SK-N-SH (cell line): ENCODE results near the gene CCNG2.

Experiments used
- FOXM1 ChIP-seq: IDR thresholded peaks from 2 replicates; pipeline ENCODE4 v1.4.0; 2012; ENCODE audit warnings: low read depth, mild to moderate bottlenecking
- GABPA ChIP-seq: IDR thresholded peaks from 2 replicates; pipeline ENCODE4 v1.4.0; 2012; ENCODE audit warnings: low read depth, mild to moderate bottlenecking
- JUND ChIP-seq: IDR thresholded peaks from 2 replicates; pipeline ENCODE4 v1.4.0; 2012
- POLR2AphosphoS5 ChIP-seq: IDR thresholded peaks from 2 replicates; pipeline ENCODE4 v1.6.1; 2012; ENCODE audit warnings: low read depth, low read length
- RAD21 ChIP-seq: IDR thresholded peaks from 2 replicates; pipeline ENCODE4 v1.6.1; 2012; ENCODE audit warnings: mild to moderate bottlenecking, low read length
- TF ChIP-seq, protein P1 (sequence below): fragments of 200-600 bp; sonication (generic); IDR thresholded peaks from 2 replicates; pipeline ENCODE4 v1.6.1; 2017; ENCODE audit warnings: antibody characterized with exemption, mild to moderate bottlenecking, moderate library complexity
- TF ChIP-seq, protein P2 (sequence below): fragments of 150-350 bp; IDR thresholded peaks from 2 replicates; pipeline ENCODE4 v1.6.1; 2016; ENCODE audit warnings: mild to moderate bottlenecking, low read depth, low read length
- TF ChIP-seq, protein P3 (sequence below): IDR thresholded peaks from 2 replicates; pipeline ENCODE4 v1.6.1; 2012; ENCODE audit warnings: mild to moderate bottlenecking, low read depth, low read length, moderate library complexity

DNA sequence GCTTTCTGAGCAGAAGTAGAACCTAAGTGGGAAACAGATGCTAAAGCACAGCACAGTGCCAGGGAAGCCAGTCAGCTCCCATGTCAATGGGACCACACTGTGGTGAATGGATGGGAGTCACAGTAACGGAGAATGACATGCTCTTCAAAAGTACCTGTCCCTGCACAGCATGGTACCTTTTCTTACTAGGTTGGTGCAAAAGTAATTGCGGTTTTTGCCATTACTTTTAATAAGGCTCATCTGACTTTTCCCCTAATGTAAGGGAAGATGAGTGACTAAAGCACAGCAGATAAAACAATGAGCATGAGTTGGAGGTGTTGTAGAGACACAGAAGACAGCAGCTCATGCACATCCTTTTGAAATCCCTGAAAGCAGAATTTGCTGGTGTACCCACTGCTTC lies 62.3 kb downstream of the CCNG2 start:
- TF ChIP-seq, protein P1, sequence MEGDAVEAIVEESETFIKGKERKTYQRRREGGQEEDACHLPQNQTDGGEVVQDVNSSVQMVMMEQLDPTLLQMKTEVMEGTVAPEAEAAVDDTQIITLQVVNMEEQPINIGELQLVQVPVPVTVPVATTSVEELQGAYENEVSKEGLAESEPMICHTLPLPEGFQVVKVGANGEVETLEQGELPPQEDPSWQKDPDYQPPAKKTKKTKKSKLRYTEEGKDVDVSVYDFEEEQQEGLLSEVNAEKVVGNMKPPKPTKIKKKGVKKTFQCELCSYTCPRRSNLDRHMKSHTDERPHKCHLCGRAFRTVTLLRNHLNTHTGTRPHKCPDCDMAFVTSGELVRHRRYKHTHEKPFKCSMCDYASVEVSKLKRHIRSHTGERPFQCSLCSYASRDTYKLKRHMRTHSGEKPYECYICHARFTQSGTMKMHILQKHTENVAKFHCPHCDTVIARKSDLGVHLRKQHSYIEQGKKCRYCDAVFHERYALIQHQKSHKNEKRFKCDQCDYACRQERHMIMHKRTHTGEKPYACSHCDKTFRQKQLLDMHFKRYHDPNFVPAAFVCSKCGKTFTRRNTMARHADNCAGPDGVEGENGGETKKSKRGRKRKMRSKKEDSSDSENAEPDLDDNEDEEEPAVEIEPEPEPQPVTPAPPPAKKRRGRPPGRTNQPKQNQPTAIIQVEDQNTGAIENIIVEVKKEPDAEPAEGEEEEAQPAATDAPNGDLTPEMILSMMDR, result no peak
- TF ChIP-seq POLR2AphosphoS5, result no peak
- TF ChIP-seq, protein P2, sequence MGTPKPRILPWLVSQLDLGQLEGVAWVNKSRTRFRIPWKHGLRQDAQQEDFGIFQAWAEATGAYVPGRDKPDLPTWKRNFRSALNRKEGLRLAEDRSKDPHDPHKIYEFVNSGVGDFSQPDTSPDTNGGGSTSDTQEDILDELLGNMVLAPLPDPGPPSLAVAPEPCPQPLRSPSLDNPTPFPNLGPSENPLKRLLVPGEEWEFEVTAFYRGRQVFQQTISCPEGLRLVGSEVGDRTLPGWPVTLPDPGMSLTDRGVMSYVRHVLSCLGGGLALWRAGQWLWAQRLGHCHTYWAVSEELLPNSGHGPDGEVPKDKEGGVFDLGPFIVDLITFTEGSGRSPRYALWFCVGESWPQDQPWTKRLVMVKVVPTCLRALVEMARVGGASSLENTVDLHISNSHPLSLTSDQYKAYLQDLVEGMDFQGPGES, result no peak
- TF ChIP-seq JUND, result no peak
- no peak for TF ChIP-seq RAD21
- TF ChIP-seq FOXM1, result no peak
- no peak for TF ChIP-seq GABPA
- TF ChIP-seq, protein P3, sequence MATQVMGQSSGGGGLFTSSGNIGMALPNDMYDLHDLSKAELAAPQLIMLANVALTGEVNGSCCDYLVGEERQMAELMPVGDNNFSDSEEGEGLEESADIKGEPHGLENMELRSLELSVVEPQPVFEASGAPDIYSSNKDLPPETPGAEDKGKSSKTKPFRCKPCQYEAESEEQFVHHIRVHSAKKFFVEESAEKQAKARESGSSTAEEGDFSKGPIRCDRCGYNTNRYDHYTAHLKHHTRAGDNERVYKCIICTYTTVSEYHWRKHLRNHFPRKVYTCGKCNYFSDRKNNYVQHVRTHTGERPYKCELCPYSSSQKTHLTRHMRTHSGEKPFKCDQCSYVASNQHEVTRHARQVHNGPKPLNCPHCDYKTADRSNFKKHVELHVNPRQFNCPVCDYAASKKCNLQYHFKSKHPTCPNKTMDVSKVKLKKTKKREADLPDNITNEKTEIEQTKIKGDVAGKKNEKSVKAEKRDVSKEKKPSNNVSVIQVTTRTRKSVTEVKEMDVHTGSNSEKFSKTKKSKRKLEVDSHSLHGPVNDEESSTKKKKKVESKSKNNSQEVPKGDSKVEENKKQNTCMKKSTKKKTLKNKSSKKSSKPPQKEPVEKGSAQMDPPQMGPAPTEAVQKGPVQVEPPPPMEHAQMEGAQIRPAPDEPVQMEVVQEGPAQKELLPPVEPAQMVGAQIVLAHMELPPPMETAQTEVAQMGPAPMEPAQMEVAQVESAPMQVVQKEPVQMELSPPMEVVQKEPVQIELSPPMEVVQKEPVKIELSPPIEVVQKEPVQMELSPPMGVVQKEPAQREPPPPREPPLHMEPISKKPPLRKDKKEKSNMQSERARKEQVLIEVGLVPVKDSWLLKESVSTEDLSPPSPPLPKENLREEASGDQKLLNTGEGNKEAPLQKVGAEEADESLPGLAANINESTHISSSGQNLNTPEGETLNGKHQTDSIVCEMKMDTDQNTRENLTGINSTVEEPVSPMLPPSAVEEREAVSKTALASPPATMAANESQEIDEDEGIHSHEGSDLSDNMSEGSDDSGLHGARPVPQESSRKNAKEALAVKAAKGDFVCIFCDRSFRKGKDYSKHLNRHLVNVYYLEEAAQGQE, result no peak
